Measurements from ENCODE around the gene OCIAD1.

OCIAD1 gene

GRCh38 chr4:48896845-48897244 lies 66.0 kb downstream of the OCIAD1 start:
- DNase-seq, result no peak

- DNase-seq, result no peak
These were observed 68.0 kb downstream of the OCIAD1 start for GRCh38 chr4:48898733-48899431.

GRCh38 chr4:48899432-48899749 lies 68.5 kb downstream of the OCIAD1 start:
- DNase-seq, result no peak

GRCh38 chr4:48899950-48900349 lies 69.1 kb downstream of the OCIAD1 start:
- no peak for DNase-seq

- no peak for DNase-seq
These were observed 70.3 kb downstream of the OCIAD1 start for GRCh38 chr4:48901196-48901595.

- no peak for DNase-seq
These were observed 71.4 kb downstream of the OCIAD1 start for GRCh38 chr4:48902266-48902665.

GRCh38 chr4:48904101-48904500 lies 73.2 kb downstream of the OCIAD1 start:
- no peak for DNase-seq

GRCh38 chr4:48904541-48905142 lies 73.8 kb downstream of the OCIAD1 start:
- no peak for DNase-seq

- DNase-seq, result no peak
These were observed 74.6 kb downstream of the OCIAD1 start for GRCh38 chr4:48905363-48906015.

GRCh38 chr4:48906206-48907173 lies 75.6 kb downstream of the OCIAD1 start, which contains the start of gene OCIAD2:
TSS of gene OCIAD2 (minus strand) at chr4:48906774. CDS start at chr4:48904549, 2,225 bp downstream.
- DNase-seq, result peak; percentile 20 to 23

GRCh38 chr4:48907706-48908477 lies 77.0 kb downstream of the OCIAD1 start:
- DNase-seq, result no peak

GRCh38 chr4:48908687-48909086 lies 77.8 kb downstream of the OCIAD1 start:
- DNase-seq, result no peak

GRCh38 chr4:48909697-48910096 lies 78.8 kb downstream of the OCIAD1 start:
- DNase-seq, result no peak

- DNase-seq, result no peak
These were observed 79.6 kb downstream of the OCIAD1 start for GRCh38 chr4:48910511-48910910.

Data from NCI-H1930 (cell line).